GM21528 (cell line): Measurements from ENCODE around the gene IMMP2L.
"Not testable (repeated sequence)": the region's sequence is repeated elsewhere in the genome, so short reads cannot be mapped to it uniquely, and the experiment has no call there.

ENCODE experiments used
- ATAC-seq: cut with Tn5 transposase; IDR thresholded peaks from one replicate; pipeline ENCODE4 v1.9.1; 2021; ENCODE audit warnings: mild to moderate bottlenecking, moderate library complexity; ENCODE audit not compliant: unreplicated experiment, low FRiP score

IMMP2L gene

DNA sequence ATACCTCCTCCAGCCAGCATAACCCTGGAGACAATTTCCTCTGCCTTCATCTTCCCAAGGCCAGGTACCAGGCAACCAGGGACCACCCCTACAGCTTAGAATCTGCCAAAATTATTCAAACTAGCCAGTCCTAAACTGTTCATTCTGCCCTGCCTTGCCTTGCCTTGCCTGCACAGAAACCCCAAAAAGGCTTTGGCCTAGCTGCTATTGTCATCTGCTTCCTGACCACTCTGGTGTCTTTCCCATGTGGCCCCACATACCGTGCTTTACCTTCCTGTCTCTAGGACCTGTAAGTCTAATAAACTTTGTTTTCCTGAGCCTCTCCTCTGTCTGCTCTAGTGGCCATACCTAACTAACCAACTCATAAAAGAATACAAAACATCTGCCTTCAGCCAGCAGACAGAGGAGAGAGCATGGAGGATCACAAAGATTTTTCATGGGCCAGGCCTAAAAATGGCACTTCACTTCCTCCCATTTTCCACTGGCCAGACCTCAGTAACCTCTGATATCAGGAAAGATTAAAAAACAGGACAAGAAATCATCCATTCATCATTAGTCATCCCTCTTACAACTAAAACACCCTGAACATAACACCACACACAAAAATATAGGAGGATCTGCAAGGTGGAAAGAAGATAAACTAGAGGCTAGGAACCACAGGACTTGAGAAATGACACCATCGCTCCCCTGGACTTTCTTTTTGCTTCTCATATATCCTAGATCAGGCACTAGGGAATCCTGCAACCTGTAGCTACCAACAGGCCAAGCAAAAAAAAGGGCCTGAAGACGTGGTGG lies 51.5 kb downstream of the IMMP2L start:
- no peak for ATAC-seq

- no peak for ATAC-seq
Observed at GRCh38 chr7:111510062-111510461, 52.2 kb downstream of the IMMP2L start.

GRCh38 chr7:111509288-111509687 lies 53.0 kb downstream of the IMMP2L start:
- no peak for ATAC-seq

DNA sequence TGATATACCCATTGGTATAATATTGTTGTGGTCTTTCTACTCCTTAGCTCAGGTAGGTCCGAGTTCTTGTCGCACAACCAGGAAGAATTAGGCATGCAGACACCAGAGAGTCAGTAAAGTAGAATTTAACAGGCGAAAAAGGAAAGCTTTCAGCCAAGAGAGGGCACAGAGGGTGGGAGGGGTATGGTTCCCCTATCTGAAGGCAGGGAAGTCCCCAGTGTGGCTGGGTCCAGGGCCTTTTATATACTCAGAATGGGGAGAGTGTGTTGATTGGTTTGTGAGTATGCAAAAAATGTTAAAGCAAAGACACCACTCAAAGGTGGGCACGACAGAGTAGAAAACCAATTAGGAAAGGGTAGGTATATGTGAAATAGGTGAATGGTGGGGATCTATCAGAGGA lies 53.9 kb downstream of the IMMP2L start:
- ATAC-seq = no peak

- ATAC-seq = not testable (repeated sequence)
Observed at GRCh38 chr7:111505422-111505821, 56.9 kb downstream of the IMMP2L start.

DNA sequence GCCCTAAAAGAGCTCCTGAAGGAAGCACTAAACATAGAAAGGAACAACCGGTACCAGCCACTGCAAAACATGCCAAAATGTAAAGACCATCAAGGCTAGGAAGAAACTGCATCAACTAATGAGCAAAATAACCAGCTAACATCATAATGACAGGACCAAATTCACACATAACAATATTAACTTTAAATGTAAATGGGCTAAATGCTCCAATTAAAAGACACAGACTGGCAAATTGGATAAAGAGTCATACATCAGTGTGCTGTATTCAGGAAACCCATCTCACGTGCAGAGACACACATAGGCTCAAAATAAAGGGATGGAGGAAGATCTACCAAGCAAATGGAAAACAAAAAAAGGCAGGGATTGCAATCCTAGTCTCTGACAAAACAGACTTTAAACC lies 60.5 kb downstream of the IMMP2L start:
- ATAC-seq = not testable (repeated sequence)

DNA sequence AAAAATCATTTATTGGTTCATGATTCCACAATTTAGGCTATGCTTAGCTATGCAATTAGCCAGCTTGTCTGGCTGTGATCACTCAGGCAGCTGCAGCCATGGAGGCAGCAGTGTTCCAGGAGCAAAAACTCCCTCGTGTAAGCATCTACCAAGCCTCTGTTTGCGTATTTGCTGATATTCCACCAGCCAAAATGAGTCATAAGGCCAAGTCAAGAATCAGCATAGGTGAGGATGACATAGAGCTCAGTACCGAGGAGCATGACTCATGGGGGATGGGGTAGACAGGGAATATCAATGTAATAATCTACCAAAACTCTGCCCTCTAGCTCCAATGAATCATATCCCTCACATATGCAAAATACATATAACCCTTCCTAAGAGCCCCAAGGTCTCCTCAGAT lies 63.3 kb downstream of the IMMP2L start:
- ATAC-seq = no peak

DNA sequence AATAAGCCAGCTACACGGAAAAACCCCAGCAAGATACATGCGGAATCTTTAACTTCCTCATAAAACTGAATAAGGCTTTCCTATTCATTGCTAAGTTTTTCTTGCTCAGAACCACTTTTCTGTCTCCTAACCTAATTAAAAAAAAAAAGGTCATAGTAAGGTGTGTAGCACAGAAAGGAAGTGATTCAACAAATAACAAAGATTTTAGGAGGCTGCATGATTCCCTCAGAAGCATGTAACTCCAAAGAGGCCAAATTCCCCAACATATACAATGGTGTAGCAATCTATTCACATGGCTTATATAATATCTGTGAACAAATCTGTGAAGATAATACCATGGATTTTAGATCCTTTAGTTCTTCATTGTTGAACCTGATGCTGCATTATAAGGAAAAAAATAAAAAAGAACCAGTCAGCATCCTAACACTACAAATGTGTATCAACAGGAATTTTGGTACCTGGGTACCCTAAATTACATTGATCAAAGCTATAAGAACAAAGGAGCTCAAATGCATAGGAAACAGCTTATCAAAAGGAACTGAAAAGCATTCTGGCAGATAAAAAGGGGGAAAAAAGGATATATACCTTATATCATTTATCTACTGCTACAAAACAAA lies 63.8 kb downstream of the IMMP2L start:
- ATAC-seq = no peak

GRCh38 chr7:111495173-111495810 lies 67.0 kb downstream of the IMMP2L start:
- no peak for ATAC-seq

GRCh38 chr7:111492234-111492633 lies 70.1 kb downstream of the IMMP2L start:
- ATAC-seq = no peak

- ATAC-seq = no peak
Observed at GRCh38 chr7:111486472-111487142, 75.7 kb downstream of the IMMP2L start.

- ATAC-seq = no peak
Observed at GRCh38 chr7:111485701-111486380, 76.5 kb downstream of the IMMP2L start.

DNA sequence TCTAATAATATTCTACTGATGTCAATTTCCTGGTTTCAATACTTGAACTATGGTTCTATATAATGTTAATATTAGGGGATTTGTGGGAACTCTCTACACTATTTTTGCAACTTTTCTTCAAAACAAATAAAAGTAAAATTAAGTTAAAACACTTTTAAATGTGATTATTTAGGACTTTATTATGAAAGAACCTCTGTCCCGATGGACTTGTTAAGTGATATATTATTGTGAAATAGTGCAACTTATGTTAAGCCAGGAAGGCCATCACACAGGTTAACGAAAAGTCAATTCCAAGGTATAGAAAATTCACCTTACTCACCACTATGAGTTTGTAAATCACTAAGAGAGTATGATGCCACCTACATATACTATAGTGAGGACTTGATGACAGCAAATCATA lies 79.2 kb downstream of the IMMP2L start:
- ATAC-seq = no peak

- ATAC-seq = no peak
Observed at GRCh38 chr7:111477462-111478225, 84.6 kb downstream of the IMMP2L start.

DNA sequence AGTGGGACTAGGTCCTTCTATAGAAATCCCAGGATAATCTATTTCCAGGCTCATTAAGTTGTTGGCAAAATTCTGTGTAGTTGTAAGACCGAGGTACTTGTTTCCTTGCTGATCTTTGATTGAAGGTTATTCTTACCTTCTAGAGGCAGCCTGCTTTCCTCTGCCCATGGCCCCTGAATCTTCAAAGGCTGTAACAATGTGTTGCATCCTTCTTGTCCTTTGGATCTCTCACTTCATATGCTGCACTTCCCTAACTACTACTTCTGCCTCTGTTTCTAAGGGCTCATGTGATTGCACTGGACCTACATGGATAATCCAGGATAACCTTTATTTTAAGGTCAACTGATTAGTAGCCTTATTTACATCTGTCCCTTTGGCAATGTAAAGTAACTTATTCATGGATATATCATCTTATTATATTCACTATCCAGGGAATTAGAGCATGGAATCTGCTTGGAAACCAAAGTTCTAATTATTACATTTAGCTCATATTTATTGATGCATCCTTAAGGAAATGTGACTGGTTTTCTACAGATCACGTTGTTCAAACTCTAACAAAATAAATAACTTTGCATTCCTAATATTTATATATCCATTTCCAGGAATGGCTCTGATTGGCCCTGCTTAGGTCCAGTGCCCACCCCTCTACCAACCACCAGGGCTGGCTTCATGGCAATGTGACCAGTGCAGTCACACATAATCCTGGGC lies 85.6 kb downstream of the IMMP2L start:
- ATAC-seq = no peak

DNA sequence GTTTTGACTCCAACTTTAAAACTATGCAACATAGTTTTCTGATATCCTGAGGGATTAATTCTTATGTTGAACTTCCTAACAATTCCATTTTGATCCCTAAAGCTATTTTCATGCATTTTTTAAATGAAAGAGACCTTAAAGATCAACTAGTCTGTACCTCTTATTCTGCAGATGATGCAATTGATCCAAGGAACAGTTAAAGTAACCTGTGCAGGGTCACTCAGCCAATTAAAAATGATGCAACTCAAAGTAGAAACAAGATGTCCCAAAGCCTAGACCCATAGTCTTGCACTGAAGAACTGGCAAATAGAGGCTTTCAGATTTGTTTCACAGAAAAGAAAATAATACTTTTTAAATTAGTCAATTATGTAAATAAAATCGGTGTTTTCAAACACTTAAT lies 86.3 kb downstream of the IMMP2L start:
- ATAC-seq = no peak

DNA sequence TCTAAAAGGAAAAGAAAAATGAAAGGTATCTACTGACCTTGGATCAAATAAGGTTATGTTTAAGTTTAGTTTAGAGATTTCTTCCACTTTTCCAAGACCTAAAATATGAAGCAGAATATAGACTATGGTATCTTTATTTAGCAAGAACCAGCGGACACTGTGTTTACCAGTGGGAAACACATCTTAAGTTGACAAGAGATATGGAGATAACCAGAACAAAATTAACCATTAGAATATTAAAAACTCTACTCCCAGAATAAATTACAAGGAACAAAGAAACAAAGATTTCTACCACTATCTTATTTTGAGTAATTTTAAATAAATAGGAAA lies 86.9 kb downstream of the IMMP2L start:
- ATAC-seq = no peak

GRCh38 chr7:111474723-111475418 lies 87.4 kb downstream of the IMMP2L start:
- no peak for ATAC-seq
